Activated CD8-positive, alpha-beta memory T cell treated with anti-CD3 and anti-CD28 coated beads for 24 hours (primary cell): Measurements from ENCODE around the gene AFF3.
"Not testable (repeated sequence)": the region's sequence is repeated elsewhere in the genome, so short reads cannot be mapped to it uniquely, and the experiment has no call there.

Source experiments
- DNase-seq: peaks from one replicate; pipeline ENCODE4 v3.0.0-alpha.2; 2020

The AFF3 gene

DNA sequence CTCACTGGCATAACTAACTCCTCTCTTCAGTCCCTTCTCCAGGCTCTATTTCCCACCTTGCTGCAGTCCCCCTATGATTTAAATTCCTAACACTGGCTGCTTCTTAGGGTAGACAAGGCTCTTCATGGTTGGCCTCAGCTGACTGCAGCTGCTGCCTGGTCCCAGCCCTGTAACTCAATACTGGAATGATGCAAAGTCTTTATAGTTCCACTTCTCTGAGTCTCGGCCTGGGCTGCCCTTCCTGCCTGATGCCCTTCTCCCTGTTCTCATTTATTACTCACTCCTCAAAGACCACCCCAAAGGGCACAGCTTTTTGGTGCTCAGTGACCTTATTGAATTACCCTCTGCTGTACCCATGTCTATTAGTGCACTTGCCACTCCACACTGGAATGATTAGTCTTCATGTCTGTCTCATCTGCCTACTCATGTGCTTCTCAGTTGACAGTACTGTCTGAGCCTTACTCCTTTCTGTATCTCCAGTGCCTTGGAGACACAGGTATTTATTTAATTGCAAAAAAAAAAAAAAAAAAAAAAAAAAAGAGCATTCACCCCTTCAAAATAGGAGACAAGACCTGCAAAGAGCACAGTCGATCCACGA lies 453.1 kb downstream of the AFF3 start:
- DNase-seq: no peak

- DNase-seq: no peak
These were observed 453.7 kb downstream of the AFF3 start for GRCh38 chr2:99688699-99689098.

DNA sequence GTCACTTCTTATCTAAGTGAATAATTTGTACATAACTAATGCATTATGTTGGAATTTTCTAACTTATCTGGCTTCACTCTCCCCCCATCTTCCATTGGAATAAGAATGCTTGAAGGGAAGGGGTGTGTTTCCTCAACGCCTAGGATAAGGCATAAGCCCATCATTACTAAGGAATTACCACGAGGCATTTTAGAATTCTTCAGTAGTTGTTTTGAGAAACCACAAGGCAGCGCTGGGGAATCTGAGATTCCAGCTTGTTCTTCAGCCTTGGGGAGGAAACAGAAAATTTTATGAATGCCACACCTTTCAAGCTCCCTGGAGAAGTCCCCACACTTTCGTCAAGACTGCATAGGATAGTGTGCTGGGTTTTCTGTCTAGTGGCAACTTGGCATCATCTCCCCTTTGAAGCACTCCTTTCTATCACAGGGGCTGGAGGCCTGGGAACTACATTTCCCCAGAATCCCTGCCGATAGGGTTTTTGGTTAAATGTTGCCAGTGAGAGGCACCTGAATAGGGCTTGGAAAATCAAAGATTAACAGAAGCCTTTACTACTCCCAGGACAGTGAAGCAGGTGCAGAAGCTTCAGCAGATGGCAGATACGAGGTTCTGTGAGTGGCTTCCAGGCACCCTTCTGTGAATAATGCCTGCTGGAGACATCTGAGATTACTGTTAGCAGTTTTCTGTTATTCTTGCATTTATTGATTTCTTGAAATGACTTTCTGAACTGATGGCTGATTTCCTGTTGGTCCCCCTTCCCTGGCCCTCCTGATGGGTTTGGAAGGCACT lies 459.9 kb downstream of the AFF3 start:
- no peak for DNase-seq

DNA sequence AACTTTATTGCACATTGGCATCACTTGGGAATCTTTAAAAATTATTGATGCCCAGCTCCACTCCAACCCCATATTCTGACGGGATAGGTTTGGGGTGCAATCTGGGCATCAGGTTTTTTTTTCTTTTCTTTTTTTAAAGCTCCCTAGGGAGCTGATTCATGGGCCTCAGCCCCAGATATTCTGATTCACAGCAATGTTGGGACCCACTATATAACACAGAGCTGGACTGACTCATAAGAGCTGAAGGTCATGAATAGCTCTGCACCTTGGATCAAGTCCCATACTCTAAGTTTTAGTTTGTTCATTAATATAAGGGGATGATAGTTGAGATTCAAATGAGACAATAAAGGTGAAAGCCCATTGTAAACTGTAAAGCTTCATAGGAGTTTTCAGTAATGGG lies 461.4 kb downstream of the AFF3 start:
- no peak for DNase-seq

- no peak for DNase-seq
These were observed 462.9 kb downstream of the AFF3 start for GRCh38 chr2:99679518-99679917.

- no peak for DNase-seq
These were observed 463.8 kb downstream of the AFF3 start for GRCh38 chr2:99678625-99679024.

GRCh38 chr2:99677814-99678213 lies 464.6 kb downstream of the AFF3 start:
- DNase-seq: no peak

DNA sequence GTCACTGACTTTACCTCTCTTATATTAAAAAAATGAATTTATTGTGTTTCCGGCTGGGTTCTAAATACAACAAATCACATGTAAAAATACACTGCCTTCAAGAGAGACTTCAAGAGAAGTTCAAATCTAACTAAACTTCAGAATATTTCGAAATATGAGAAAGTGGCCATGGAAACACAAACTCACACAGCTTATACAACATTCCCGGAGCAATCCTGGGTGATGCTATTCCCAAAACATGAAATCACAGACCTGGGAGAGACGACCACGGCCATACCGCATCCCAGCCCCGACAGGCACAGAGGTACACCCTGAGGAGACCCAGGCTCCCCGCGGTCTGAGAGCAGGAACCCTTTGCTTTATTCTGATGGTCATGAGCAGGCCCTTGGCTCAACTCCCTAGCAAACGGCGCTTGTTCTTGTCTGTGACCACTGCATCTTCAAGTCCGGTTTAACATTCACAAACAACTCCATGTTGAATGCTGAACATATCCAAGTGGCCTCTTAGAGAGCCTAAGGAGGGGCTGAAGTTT lies 467.2 kb downstream of the AFF3 start:
- no peak for DNase-seq

GRCh38 chr2:99674090-99674489 lies 468.3 kb downstream of the AFF3 start:
- no peak for DNase-seq

DNA sequence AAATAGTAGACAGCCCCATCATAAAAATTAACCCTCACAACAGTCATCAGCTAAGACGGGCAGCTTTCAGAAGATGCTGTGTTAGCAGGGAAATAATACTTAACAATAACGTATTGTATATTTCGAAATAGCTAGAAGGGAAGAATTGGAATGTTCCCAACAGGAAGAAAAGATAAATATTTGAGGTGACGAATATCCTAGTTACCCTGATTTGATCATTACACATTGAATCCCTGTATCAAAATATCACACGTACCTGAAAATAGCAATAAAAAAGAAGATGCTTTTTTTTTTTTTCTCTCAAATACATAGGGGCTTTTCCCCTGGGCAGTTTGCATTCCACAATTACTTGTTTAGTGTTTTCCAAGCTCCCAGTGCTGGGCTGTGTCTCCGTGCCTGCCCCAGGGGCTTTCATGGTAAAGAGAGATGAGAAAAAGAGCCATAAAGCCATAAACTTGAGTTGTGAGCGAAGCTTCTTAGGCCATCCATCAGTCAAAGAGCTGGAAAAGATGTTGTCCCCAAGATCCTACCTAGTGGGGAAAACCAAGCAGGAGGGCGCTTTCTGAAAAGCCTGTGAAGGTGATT lies 469.5 kb downstream of the AFF3 start:
- no peak for DNase-seq

DNA sequence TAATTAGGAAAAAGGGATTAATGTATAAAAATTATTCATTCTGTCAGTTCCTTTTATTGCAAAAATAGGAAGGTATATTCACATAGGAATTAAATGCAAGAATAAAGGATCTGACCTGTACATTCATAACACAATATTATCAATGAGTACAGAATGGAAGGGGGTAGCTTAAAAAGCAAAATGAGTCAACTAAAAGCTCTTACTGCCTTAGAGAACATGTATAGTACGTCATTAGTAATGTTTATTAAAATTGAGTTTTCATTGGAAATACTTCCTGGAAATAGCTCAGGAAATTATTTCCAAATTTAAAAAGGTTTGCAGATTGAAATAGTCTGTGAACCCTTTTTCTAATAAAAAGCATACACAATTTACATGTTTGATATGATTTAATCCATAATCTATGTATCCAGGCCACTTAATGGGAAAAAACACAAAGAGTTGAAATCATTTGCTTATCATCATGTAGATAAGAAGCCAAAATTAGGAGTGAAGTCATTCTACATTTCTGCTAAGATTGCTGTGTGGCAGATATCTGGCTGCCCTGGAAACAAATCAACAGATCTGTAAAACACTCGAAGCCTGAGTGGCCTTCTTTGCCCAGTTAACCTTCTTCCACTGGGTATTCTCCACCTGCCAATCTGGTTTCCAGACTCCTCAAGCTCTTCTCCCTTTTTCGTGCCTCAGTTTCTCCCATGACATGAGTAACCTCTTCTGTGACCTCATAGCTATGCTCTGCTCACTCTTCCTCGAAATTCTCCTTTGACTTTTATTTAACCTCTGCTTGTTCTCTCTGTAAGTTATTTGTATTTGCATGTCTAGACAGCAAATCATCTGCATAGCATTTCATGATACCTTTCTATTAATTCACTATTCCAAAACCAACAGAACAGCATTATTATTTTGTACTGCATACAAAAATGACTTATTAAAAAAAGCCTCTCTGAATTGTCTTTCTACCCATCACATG lies 471.3 kb downstream of the AFF3 start:
- no peak for DNase-seq

GRCh38 chr2:99666256-99666655 lies 476.1 kb downstream of the AFF3 start:
- DNase-seq: no peak

GRCh38 chr2:99663641-99664040 lies 478.7 kb downstream of the AFF3 start:
- no peak for DNase-seq

DNA sequence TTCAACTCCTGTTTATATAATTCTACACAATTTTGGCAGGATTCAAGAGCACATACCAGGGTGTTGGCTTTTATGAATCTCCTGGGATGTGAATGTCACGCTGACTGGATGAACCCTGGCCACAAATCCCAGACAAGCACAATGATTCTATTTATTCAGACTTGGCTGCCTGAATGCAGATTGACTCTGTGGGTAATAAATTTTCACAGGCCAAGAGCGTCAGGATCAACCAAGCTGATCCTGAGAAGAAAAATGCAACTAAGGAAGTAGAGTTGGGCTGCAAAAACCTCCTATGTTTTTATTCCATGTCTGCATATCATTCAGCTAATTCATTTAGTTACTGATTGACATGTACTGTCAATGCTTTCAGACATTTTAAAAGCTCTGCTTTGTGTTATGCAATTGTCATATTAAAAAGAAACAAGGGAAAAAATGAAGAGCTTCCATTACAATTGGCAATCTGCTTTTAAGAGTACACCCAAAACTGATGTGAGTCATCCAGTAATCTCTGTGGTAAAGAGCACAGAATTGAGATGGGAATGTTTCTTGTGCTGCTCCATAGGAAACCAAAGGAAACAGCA lies 479.5 kb downstream of the AFF3 start:
- no peak for DNase-seq

GRCh38 chr2:99661761-99662160 lies 480.6 kb downstream of the AFF3 start:
- DNase-seq: not testable (repeated sequence)

DNA sequence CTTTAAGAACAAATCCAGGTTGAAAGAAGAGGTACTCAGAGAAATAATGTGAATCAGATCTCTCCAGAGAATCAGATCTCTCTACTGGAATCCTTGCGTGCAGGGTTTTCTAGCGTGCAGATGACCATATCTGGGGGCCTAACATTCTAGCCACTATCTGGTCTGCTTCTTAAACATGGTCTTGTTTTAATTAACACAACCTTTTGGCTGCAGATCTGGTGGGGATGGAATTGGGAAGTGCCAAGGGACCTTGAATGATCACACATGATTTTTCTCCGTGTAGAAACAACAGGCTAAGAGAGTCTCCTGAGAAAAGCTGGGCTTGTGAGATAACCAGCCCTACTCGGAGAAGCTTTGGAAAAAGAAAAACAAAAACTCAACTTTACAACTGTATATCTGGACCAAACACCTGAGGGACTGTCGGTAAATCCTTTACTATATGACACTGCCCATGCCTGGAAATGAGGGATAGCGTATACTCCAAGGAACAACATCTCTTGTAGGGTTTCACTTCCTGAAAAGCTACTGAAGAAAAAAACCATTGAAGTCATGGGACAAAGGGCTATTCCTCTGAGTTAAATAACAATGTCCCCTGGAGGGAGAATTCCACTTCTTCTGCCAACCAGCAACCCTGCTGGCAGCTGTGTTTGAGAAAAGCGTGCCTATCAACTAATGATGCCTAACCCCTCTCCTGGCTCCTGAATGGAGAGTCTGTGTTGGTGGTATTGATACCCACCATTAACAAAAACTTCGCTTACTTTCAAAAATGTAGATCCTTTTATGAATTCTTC lies 481.6 kb downstream of the AFF3 start:
- no peak for DNase-seq

DNA sequence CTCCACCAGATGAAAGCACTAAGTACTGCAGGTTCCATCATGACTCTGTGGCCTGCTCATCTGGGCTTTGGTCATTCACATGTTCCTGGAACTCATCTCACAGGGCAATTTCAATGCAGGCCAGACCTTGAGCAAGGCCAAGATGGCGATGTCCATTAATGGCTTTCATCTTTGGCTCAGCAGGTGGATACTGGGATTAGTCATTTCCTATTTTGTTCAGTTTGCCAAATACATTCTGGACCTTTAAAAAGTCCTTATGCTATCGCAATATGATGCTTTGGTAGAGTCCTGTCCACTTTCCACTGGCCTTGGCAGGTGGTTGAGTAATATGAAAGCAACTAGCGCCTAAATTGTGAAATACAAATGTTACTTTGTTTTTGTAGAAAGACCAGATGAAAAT lies 482.5 kb downstream of the AFF3 start:
- no peak for DNase-seq

DNA sequence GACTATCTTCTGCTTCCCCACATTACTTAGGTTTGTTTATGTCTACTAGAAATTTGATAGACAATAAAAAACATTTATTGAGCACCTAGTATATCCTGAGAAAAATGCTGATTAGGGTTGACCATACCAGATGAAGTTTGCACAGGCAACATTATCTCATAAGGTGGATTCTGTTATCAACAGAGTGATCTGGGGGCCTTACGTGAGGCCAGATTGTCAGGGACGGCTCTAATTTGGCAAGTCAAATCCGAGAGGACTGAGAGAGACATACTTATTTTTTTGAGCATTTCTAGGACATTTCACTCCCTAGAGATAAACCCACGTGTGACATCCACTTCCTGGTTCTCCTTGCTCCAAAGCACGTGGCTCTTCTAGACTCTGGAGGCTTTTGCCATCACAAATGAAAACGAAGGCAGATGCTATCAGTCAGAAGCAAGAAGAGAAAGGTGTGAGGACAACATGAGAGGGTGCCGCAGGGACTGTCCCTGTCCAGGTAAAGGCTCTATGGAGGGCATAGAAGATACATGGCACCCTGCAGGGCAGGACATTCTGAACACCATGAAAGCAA lies 484.6 kb downstream of the AFF3 start:
- DNase-seq: no peak

DNA sequence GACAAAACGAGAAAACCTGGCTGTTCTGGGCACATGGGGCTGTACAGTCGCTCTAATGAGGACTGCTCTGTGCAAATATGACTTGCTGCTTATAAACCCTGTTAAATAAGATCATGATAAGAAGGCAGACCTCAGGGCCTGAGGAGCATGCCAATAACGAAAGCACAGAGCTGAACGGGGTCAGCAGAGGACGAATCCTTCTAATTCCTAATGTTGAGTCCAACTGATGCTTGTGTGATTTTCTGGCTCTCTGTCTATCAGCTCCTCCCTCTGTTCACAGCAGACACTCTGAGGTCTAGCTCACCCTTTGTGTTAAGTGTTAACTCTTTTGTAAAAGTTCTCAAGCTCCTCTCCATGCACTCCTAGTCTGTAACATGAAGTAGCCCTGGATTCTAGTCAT lies 485.4 kb downstream of the AFF3 start:
- no peak for DNase-seq

DNA sequence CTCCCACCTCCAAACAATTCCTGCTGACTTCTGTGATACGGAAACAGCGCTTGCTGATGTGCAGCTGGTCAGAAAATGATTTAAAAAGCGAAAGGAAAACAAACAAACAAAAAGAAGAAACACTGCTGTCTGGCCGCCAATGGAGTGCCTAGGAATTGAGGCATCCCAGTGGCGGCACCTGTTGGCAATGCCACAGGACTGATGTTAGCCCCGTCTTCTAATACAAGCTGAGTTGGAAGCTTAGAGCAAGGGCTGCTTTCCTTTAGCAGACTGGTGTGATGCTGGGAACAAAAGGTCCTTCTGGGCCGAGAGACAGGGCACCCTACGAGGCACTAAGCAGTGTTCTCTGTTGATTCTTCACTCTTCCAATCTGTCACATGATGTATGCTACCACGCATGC lies 489.0 kb downstream of the AFF3 start:
- DNase-seq: no peak

GRCh38 chr2:99652862-99653261 lies 489.5 kb downstream of the AFF3 start:
- no peak for DNase-seq
